ENCODE measurements around the gene CA5A.

GRCh38 chr16:87846705-87847466, 89.4 kb downstream of the CA5A start:
- TF ChIP-seq, protein P1, sequence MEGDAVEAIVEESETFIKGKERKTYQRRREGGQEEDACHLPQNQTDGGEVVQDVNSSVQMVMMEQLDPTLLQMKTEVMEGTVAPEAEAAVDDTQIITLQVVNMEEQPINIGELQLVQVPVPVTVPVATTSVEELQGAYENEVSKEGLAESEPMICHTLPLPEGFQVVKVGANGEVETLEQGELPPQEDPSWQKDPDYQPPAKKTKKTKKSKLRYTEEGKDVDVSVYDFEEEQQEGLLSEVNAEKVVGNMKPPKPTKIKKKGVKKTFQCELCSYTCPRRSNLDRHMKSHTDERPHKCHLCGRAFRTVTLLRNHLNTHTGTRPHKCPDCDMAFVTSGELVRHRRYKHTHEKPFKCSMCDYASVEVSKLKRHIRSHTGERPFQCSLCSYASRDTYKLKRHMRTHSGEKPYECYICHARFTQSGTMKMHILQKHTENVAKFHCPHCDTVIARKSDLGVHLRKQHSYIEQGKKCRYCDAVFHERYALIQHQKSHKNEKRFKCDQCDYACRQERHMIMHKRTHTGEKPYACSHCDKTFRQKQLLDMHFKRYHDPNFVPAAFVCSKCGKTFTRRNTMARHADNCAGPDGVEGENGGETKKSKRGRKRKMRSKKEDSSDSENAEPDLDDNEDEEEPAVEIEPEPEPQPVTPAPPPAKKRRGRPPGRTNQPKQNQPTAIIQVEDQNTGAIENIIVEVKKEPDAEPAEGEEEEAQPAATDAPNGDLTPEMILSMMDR (IDR thresholded peaks at IDR 0.05; ENCODE audit: low read depth, low read length), result no peak
- no peak for TF ChIP-seq EZH2phosphoT487 (IDR thresholded peaks at IDR 0.05; ENCODE audit: low read depth)

Measured in OCI-LY3 (cell line).